NCI-H187 treated with DMSO at 0.1 percent for 48 hours (cell line): ENCODE data around the gene ACSM5.

Experiments used
- DNase-seq: peaks from one replicate; lab custom pipeline; 2025; lab: John Stamatoyannopoulos, UW

ACSM5 gene

GRCh38 chr16:20409398-20410120, at the start of gene ACSM5:
TSS of gene ACSM5 (plus strand) at chr16:20409534. CDS start at chr16:20411485, 1,951 bp downstream.
- DNase-seq: no peak

- DNase-seq: no peak
These were observed 49.3 kb upstream of the ACSM5 start for GRCh38 chr16:20359997-20360396.

GRCh38 chr16:20363191-20363590, 46.1 kb upstream of the ACSM5 start:
- DNase-seq: no peak

- no peak for DNase-seq
These were observed 45.3 kb upstream of the ACSM5 start for GRCh38 chr16:20364051-20364450.

- no peak for DNase-seq
These were observed 39.8 kb upstream of the ACSM5 start for GRCh38 chr16:20369452-20370054.

GRCh38 chr16:20372701-20373100, 36.6 kb upstream of the ACSM5 start:
- no peak for DNase-seq

- no peak for DNase-seq
These were observed 32.2 kb upstream of the ACSM5 start for GRCh38 chr16:20377181-20377580.

- DNase-seq: no peak
These were observed 28.6 kb upstream of the ACSM5 start for GRCh38 chr16:20380782-20381181.

- DNase-seq: no peak
These were observed 27.0 kb upstream of the ACSM5 start for GRCh38 chr16:20382202-20382948.

- DNase-seq: peak; percentile 45
These were observed 26.0 kb upstream of the ACSM5 start for GRCh38 chr16:20383106-20384029.

- DNase-seq: no peak
These were observed 23.2 kb upstream of the ACSM5 start for GRCh38 chr16:20385844-20386832.

- DNase-seq: no peak
These were observed 21.4 kb upstream of the ACSM5 start for GRCh38 chr16:20387978-20388377.

GRCh38 chr16:20388854-20389253, 20.5 kb upstream of the ACSM5 start:
- DNase-seq: no peak

- no peak for DNase-seq
These were observed 18.3 kb upstream of the ACSM5 start for GRCh38 chr16:20391045-20391444.

- no peak for DNase-seq
These were observed 15.3 kb upstream of the ACSM5 start for GRCh38 chr16:20393801-20394577.

GRCh38 chr16:20395946-20396345, 13.4 kb upstream of the ACSM5 start:
- no peak for DNase-seq

- DNase-seq: no peak
These were observed 12.4 kb upstream of the ACSM5 start for GRCh38 chr16:20396846-20397467.

- no peak for DNase-seq
These were observed 11.8 kb upstream of the ACSM5 start for GRCh38 chr16:20397468-20398074.

- no peak for DNase-seq
These were observed 10.7 kb upstream of the ACSM5 start for GRCh38 chr16:20398603-20399002.
